HG03469 (cell line): ENCODE measurements around the gene FANK1.
A peak's percentile ranks its signal among the peaks of the same experiment; 100 is the strongest.
"Not testable (repeated sequence)": the region's sequence is repeated elsewhere in the genome, so short reads cannot be mapped to it uniquely, and the experiment has no call there.

Experiments used
- ATAC-seq: cut with Tn5 transposase; IDR thresholded peaks from one replicate; pipeline ENCODE4 v1.9.1; 2021; ENCODE audit warnings: mild to moderate bottlenecking, moderate library complexity, moderate number of reproducible peaks; ENCODE audit not compliant: unreplicated experiment

FANK1 gene

DNA sequence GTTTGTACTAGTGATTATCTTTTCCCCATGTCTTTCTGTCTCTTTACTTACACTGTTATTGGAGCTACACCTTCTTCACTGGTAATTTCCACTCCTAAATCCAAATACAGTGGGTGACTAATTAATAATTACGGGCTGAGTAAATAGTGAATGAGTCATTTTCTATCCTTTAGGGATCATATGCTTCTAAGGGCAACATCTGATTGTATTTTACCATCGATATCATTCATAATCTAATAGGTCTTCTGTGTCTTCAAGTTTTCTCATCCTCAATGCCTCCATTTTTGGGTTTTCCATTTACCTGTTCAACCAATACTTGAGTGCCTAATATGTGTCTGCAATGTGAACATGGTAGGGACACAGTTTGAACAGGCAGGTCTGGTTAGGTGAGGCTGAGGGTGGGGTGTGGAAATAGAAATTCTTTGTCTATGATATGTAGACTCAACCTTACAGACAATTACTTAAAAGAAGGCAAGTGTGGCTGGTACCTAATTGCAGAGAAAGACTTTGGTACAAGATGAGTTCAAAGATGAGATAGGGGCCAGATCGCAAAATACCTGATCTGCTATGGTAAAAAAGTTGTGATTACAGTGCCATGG is 9.4 kb upstream of the FANK1 start:
- ATAC-seq: no peak

DNA sequence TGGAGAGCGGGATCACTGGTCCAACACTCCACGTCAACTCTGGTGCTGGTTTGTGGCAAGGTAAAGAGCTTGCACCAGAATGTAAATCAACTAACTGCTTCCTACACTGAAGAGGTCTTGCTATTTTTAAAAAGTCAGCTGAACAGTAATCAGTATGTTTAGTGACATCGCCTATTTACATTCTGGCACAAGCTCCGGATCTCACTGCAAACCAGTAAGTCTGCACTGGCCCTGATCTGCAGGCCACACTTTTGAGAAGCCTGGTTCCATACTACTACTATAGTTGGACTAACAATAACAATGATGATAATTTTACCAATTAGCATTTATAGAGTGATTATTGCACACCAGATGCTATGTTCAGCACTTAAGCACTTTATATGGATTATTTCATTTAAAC is 6.9 kb upstream of the FANK1 start:
- not testable (repeated sequence) for ATAC-seq

DNA sequence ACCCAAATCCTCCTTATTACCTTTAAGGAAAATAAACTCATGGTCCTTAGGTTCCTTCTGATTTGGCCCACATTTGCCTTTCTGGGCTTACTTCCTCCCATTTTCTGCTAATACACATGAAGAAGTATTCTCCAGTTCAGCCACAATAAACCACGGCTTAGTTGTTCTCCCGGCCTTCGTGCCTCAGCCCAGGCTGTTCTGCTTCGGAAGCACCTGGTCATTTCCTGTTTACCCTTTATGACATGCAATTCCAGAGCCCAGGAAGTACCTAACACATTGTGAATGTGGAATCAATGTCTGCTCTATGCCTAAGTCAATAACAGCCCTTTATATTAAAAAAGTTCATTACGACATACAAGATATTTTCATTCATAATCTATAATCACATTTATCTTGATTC is 4.0 kb upstream of the FANK1 start:
- ATAC-seq: not testable (repeated sequence)

DNA sequence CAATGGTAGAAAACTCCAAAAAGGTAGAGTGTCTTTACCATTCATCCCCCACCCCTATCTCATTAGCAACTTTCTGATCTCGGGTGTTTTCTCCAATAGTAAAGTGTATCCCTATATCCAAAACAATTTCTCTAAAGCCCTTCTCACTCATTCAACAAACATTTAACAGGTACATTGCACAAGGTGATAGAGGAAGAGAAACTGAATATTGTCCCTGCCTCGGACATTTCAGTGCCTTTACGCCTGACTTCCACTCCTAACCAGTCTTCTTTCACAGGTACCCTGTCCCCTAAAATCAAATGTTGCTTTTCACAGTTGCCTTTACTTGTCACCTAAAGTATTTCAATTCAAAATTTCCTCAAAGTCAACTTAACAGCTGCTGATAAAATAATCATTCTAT is 2.2 kb upstream of the FANK1 start:
- not testable (repeated sequence) for ATAC-seq

DNA sequence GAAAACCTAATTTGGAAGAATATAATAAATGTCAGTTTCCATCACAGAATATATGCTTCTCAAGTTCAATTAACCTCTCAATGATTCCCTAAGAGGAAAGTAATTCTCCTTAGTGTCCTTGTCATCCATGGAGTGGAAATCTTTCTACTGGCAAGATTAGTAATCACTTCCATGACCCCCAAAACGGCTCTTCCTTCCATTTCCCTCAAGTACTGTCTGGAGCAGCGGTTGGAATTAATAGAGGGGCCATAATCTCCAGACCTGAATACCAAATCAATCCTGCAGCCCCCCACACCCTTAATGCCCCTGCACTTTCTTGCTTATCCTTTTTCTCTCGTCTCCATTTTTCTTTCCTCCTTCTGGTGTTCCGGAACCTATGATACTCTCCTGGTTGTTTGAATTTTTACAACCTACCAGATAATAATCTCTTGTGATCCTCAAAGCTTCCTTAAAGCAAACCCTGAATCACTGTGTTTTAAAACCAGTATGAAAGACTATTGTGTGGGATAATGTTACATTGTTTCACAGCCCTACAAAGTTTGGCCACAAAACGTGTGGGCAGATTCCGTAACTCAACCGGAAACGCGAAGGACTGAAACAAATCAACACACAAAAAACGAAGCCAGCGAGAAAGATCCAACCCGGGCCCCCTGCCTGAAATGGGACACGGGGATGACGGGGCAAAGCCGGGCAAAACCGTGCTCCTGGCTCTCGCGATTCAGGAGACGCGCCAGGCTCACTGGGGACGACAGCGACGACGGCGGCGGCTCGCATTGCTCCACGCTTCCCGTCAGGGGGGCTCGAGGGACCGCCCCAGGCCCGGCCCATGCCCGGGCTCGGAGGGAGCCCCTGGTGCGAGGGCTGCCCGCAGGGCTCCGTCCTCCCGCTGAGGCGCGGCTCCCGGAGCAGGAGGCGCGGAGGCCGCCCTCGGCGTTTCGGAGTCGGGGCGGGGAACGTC is 955 bp upstream of the FANK1 start:
- peak; percentile 28 for ATAC-seq

DNA sequence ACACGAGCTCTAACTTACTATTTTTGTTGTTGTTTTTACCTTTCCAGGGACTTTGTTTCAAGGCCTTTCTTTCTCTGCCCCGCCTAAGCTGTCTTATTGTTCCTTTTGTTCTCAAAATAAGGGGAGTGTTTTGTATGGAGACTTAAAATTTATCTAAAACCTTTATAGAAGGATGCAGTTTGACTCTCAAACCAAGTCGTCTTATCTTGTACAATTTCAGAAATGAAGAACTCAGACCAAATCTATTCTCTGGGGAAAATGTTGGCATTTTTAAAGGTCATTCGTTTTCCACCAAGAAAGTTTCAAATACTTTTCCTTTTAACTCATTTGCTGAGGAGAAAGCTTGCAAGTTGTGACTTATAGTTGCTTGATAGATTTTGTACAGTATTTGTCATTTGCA is 953 bp downstream of the FANK1 start:
- ATAC-seq: not testable (repeated sequence)

DNA sequence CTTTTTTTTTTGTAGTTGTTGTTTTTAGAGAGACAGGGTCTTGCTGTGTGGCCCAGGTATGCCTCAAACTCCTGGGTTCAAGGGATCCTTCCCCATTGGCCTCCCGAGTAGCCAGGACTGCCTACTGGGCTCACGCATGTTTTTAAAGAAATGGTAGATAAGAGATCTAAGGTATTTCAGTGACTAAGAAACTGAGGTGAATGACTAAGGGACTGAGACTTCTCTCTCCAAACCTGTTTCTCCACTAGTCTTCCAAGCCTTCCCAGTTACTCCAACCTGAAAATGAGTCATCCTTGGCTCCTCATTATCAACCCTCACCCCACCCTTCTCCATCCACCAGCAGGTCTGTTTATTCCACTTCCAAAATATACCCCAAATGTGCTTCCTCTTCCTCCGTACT is 4.6 kb downstream of the FANK1 start:
- ATAC-seq: not testable (repeated sequence)

DNA sequence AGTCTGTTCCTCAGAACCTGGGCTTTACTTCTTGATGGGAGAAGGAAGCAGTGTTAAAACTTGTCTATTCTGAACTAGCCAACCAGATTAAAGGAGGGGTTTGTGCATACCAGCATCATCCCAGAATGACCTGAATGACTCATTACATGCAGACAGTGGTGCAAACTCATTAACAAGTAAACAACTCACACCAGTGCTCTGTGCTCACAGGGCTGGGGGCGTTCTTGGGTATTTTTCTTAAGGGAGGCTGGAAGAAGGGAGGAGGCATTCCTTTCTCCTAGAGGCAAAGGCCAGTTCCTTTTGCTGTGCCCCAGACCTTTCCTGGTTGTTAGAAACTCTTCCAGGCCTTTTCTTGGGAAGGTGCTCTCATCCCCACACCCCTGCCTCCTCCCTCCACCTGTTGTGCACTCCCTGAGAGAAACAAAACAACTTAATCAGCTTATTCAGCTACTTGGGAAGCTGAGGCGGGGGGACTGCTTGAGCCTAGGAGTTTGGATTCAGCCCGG is 6.8 kb downstream of the FANK1 start:
- ATAC-seq: not testable (repeated sequence)

DNA sequence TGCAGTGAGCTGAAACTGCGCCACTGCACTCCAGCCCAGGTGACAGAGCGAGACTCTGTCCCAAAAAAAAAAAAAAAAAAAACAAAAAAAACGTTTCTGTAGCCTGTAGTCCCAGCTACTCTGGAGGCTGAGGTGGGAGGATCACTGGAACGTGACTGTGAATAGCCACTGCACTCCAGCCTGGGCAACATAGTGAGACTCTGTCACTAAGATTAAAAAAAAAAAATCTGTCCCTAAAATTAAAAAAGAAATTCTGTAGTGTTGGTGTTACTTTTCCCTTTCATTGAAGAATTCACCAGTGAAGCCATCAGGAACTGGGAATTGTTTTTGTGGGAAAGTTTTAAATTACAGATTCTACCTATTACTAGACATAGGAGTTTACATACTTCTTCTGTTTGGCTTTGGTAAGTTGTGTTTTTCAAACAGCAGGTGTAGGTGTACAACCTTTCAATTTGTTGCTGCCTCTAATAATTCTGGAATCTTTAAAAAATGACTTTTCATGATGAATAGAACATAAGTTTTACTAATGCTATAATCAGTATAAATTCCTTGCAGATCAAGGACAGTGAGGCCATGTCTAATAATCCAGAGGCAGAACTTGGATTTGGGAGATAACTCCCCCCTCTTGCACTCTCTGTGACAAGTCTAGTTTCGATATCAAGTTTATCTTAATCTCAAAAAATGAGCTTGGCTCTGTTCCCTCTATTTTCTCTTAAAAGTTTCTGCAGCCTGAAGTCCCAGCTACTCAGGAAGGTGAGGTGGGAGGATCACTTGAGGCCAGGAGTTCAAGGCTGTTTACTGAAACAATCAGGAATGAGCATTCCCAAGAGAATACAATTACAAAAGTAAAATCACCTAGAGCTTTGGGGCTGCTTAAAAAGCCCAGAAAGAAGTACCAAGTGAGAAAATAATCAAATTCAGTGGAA is 9.0 kb downstream of the FANK1 start:
- not testable (repeated sequence) for ATAC-seq

DNA sequence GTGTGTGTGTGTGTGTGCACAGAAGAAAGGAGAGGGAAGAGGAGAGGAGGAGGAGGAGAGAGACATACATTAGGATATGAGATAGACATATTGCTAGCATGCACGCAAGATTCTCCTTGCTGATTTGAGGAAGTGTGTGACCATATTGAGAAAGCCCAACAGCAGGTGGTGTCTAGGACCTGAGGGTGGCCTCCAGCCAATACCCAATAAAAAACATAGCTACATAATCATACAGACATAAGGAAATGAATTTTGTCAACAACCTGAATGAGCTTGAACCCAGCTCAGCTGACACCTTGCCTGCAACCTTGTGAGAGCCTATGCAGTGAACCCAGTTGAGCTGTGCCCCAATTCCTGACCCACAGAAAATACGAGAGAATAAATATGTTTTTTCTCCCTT is 11.2 kb downstream of the FANK1 start:
- ATAC-seq: not testable (repeated sequence)

DNA sequence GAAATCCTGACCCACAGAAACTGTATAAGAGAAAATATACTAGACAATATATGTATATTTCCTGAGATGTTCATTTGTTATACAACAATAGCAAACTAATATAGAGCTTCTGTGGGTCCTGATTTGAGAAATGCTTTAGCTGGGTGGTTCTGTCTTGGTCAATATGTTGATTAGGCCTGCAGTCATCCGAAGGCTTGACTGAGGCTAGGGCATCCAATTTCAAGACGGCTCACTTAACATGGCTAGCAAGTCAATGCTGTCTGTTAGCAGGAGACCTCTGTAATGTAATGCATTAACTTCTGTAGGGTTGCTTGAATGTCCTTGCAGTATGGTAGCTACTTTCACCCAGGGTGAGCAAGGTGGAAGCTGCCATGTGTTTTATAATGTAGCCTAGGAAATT is 12.4 kb downstream of the FANK1 start:
- not testable (repeated sequence) for ATAC-seq

DNA sequence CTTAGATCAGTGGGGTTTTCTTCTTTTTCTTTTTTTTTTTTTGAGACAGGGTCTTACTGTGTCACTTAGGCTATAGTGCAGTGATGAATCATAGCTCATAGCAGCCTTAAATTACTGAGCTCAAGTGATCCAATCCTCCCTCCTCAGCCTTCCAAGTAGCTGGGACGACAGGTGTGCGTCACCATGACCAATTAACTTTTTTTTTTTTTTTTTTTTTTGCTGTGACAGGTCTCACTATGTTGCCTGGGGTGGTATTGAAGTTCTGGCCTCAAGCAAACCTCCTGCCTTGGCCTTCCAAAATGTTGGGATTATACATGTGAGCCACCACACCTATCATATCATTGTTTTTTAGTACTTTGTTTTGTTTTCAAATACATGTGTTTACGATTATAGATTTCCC is 13.1 kb downstream of the FANK1 start:
- not testable (repeated sequence) for ATAC-seq

DNA sequence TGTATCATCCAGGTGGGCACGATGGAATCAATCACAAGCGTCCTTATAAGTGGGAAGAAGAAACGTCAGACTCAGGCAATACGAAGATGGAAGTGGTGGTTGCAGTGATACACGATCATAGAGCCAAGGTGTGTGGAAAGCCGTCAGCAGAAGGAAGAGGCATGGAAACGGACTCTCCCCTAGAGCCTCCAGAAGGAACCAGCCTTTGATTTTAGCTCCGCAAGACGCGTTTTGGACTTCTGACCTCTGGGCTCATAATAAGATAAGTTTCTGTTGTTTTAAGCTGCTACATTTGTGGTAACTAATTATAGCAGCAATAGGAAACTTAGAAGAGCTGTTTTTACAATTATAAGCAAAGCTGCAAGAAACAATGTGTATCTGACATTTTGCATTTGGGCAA is 14.8 kb downstream of the FANK1 start:
- ATAC-seq: no peak

DNA sequence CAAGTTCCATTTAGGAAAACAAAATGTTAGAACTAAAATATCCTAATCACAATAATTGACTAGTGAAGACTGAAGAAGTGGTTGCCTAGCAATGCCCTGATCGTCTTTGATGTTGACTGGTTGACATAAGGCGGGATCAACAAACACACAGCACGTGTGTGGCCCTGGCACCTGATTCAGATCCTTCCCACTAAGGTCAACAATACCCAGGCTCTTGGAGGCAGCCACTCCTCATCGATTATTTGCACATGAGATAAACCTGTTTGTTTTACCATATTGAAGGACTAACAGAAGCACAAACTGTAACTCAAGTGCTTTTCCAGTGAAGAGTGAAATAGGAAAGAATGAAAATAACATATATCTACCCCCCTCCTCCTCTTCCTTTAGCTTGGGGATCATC is 15.6 kb downstream of the FANK1 start:
- no peak for ATAC-seq

DNA sequence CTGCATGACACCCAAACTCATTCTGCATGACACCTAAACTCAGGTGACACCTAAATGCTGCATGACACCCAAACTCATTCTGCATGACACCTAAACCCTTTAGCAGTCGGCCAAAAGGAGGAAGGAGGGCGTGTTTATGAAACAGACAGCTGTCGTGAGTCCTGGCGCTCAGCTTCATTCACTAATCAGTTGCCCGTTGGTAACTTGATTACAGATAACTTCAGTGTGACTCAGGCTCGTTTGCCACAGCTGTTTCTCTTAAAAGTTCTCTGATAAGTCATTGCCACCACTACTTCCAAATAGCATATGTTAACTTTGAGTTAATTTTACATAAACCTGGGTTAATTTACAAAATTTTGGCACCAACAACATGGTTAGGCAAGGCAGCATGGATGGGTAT is 16.9 kb downstream of the FANK1 start:
- ATAC-seq: not testable (repeated sequence)

DNA sequence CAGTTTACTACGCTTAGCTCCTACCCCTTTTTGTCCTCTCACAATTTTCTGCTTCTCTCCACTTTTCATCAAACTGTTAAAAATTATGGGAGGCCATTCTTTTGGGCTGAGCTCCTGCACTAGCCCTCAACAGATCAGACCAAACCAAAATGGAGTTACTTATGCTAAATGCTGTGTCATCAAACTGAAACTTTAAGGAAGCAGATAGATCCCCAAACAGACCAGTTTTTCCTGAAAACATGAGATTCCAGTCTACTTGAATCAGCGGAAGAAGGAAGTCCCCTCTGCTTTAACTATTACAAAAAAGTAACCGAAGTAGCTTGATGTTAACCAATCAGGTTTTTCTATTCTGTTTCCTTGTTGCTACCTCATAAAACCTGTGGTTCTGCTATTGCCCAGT is 20.6 kb downstream of the FANK1 start:
- ATAC-seq: no peak

DNA sequence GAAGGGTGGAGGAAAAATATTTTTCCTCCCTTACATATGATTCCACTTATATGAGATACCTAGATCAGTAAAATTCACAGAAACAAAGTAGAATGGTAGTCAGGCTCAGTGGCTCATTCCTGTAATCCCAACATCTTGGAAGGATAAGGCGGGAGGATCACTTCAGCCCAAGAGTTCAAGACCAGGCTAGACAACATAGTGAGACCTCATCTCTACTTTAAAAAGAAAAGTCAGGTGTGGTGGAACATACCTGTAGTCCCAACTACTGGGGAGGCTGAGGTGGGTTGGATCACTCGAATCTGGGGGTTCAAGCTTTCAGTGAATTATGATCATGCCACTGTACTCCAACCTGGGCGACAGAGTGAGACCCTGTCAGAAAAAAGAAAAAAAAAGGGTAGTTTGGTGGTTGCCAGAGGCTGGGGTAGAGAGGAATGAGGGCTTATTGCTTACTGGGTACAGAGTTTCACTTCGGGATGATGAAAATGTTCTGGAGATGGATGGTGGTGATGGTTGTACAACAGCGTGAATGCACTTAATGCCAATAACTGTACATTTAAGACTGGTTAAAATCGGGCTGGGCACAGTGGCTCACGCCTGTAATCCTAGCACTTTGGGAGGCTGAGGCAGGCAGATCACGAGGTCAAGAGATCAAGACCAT is 21.5 kb downstream of the FANK1 start:
- ATAC-seq: not testable (repeated sequence)

DNA sequence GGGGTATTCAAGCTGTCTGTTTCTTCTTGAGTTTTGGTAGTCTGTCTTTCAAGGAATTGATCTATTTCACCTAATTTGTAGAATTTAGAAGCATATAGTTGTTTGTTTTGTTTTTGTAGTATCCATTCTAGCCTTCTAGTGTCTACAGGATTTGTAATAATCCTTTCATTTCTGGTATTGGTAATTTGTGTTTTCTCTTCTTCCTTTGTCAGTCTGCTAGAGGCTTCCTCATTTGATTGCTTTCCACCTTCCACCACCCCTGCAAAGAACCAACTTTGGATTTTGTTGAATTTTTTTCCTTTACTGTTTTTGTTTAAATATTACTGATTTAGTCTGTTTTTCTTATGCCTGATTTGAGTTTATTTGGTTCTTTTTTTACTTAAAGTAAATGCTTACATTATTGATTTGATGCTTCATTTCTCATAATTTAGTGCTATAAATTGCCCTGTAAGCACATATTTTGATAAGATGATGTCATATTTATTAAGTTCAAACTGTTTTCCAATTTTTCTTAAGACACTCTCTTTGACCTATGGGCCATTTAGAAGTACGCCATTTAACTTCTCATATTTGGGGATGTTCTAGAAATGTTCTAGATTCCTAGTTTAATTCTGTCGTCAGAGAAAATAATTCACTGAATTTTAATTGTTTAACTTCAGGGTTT is 25.4 kb downstream of the FANK1 start:
- ATAC-seq: not testable (repeated sequence)

DNA sequence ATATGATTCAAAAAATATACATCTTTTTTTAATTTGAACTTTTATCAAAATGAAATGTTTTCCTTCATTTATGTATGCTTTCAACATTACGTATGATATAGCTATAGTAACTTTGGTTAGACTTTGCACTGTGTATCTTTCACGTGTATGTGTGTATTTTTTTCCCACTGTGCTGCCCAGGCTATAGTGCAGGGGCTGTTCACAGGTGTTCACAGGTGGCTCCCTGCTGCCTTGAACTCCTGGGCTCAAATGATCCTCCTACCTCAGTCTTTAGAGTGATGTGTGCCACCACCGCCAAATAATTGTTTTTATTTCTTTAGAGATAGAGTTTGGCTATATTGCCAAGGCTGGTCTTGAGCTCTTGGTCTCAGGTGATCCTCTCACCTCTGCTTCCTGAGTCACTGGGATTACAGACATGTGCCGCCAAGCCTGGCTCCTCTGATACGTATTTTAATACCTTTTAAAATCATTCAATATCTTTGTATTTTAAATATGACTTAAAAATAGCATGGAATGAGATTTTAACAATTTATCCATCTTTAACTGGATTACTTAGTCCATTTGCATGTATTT is 29.0 kb downstream of the FANK1 start:
- no peak for ATAC-seq
